Uterus (tissue), 4 donors: ENCODE data around the gene RSAD1. TPM values are rescaled to one million over a fixed set of nuclear protein-coding genes. Genes with fewer than 3 reads are reported as not detected.

Experiments
- DNase-seq, 2 donors: peaks; one replicate each; pipeline ENCODE4 v3.0.0-alpha.2; 2019 to 2020
- H3K27ac ChIP-seq, 2 donors: fragments of 200-600 bp; sonication (generic); 1 replicate in 1 of 2; 2 replicates in 1 of 2; pipeline ENCODE4 v1.5.1; 2016 to 2018
- H3K27me3 ChIP-seq, 2 donors: fragments of 200-600 bp; sonication (generic); one replicate each; pipeline ENCODE4 v1.5.1; 2018 to 2019; ENCODE audit warnings: control low read depth in 1 of 2
- H3K36me3 ChIP-seq, 2 donors: fragments of 200-600 bp; sonication (generic); one replicate each; pipeline ENCODE4 v1.5.1; 2019; ENCODE audit warnings: control low read depth in 1 of 2
- H3K4me1 ChIP-seq, 2 donors: fragments of 200-600 bp; sonication (generic); one replicate each; pipeline ENCODE4 v1.5.1; 2018 to 2019; ENCODE audit warnings: control low read depth in 1 of 2
- H3K4me3 ChIP-seq, 2 donors: fragments of 200-600 bp; sonication (generic); 1 replicate in 1 of 2; 2 replicates in 1 of 2; pipeline ENCODE4 v1.5.1; 2018 to 2019; ENCODE audit warnings: mild to moderate bottlenecking in 1 of 2
- H3K9me3 ChIP-seq, 2 donors: fragments of 200-600 bp; sonication (generic); one replicate each; pipeline ENCODE4 v1.5.1; 2019; ENCODE audit warnings: control low read depth in 1 of 2
- POLR2A ChIP-seq, 2 donors: fragments of 450-650 bp; IDR thresholded peaks; one replicate each; pipeline ENCODE4 v1.6.1; 2016; ENCODE audit warnings: antibody characterized with exemption in 2 of 2, mild to moderate bottlenecking in 1 of 2, moderate library complexity in 1 of 2
- intact Hi-C: fragments of 100-400 bp; cut with DNase I; formaldehyde crosslinking; loops from one replicate; pipeline ENCODE4 v1.15.1; 2023; ENCODE audit warnings: low total_unique reads
- total RNA-seq, 4 donors: library from RNA; depleted of rRNA in 3 of 4; stranded (reverse); fragments of >200 nt in 3 of 4; gene quantifications; one replicate each; pipeline versions ENCODE4 v1.1.0 to v1.2.4, GENCODE V29; 2014 to 2023
- TF ChIP-seq, protein P1 (sequence below), 4 experiments: fragments of 200-600 bp in 2 of 4; fragments of 450-650 bp in 2 of 4; sonication (generic) in 2 of 4; IDR thresholded peaks; one replicate each; pipeline ENCODE4 v1.5.1; 2016 to 2019; ENCODE audit warnings: antibody characterized with exemption in 4 of 4, mild to moderate bottlenecking in 2 of 4, moderate library complexity in 1 of 4
- donor health status: DM: yes; HTN: yes; CAD: no.

Gene RSAD1
- total RNA-seq, 4 donors from 2014 or later = 12.9 to 42.6 (median 30.7) TPM

DNA sequence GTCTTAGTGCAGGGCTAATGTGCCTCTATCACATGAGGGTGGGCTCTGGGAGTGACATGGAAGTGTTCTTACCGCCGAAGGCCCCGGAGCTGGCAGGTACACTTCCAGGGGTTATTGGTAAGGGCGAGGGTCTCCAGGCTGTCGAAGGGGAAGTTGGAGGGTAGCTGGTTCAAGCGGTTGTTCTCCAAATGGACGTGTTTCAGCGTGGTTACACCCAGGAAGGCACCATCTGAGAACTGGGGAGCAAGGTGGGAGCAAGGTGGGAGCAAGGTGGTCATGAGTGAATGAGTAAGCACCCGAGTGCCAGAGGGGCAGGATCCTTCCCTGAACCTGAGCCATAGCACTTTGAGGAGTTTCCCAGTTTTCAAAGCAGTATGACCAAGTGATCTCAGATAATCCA is 13.0 kb upstream of the RSAD1 start:
- Histone ChIP-seq H3K9me3 (no peaks in the 10 kb centered on the region), H3K27me3 (no peaks in the 10 kb centered on the region), H3K4me3 (no peak overlapping the region), H3K4me1 (peaks cover 0 to 15% of the 10 kb centered on the region in 2 donors), H3K27ac (no peak overlapping the region), H3K36me3 (no peaks in the 10 kb centered on the region)
- no peak for DNase-seq
- intact Hi-C loops = no loop called here
- no peak for TF ChIP-seq POLR2A (IDR thresholded peaks at IDR 0.05)
- TF ChIP-seq, protein P1, sequence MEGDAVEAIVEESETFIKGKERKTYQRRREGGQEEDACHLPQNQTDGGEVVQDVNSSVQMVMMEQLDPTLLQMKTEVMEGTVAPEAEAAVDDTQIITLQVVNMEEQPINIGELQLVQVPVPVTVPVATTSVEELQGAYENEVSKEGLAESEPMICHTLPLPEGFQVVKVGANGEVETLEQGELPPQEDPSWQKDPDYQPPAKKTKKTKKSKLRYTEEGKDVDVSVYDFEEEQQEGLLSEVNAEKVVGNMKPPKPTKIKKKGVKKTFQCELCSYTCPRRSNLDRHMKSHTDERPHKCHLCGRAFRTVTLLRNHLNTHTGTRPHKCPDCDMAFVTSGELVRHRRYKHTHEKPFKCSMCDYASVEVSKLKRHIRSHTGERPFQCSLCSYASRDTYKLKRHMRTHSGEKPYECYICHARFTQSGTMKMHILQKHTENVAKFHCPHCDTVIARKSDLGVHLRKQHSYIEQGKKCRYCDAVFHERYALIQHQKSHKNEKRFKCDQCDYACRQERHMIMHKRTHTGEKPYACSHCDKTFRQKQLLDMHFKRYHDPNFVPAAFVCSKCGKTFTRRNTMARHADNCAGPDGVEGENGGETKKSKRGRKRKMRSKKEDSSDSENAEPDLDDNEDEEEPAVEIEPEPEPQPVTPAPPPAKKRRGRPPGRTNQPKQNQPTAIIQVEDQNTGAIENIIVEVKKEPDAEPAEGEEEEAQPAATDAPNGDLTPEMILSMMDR (IDR thresholded peaks at IDR 0.05) = no peak

- Histone ChIP-seq H3K4me1 (peaks cover 0 to 15% of the 10 kb centered on the region in 2 donors), H3K4me3 (no peak overlapping the region), H3K36me3 (no peaks in the 10 kb centered on the region), H3K27me3 (no peaks in the 10 kb centered on the region), H3K9me3 (no peaks in the 10 kb centered on the region), H3K27ac (no peak overlapping the region)
- TF ChIP-seq, protein P1 (IDR thresholded peaks at IDR 0.05) = no peak
- TF ChIP-seq POLR2A (IDR thresholded peaks at IDR 0.05) = no peak
- intact Hi-C loops = no loop called here
- DNase-seq = no peak
Observed at GRCh38 chr17:50466371-50467113, 12.1 kb upstream of the RSAD1 start.

GRCh38 chr17:50467114-50467854 is 11.4 kb upstream of the RSAD1 start:
- Histone ChIP-seq H3K27ac (no peak overlapping the region), H3K4me3 (no peak overlapping the region), H3K36me3 (no peaks in the 10 kb centered on the region), H3K4me1 (peaks cover 0 to 15% of the 10 kb centered on the region in 2 donors), H3K27me3 (no peaks in the 10 kb centered on the region), H3K9me3 (no peaks in the 10 kb centered on the region)
- TF ChIP-seq POLR2A (IDR thresholded peaks at IDR 0.05) = no peak
- TF ChIP-seq, protein P1 (IDR thresholded peaks at IDR 0.05) = no peak
- intact Hi-C loops = no loop called here
- no peak for DNase-seq

- H3K27ac ChIP-seq = no peak overlapping the region
- H3K4me3 ChIP-seq = no peak overlapping the region
- H3K27me3 ChIP-seq = no peaks in the 10 kb centered on the region
- intact Hi-C loops = no loop called here
- no peaks in the 10 kb centered on the region for H3K36me3 ChIP-seq
- H3K4me1 ChIP-seq = peaks cover 0 to 15% of the 10 kb centered on the region in 2 donors
- no peaks in the 10 kb centered on the region for H3K9me3 ChIP-seq
- no peak for TF ChIP-seq POLR2A (IDR thresholded peaks at IDR 0.05)
- TF ChIP-seq, protein P1 (IDR thresholded peaks at IDR 0.05) = no peak
- DNase-seq = no peak
Observed at GRCh38 chr17:50467855-50468303, 10.8 kb upstream of the RSAD1 start.
